ENCODE measurements around the gene CATSPER4.

CATSPER4 gene

DNA sequence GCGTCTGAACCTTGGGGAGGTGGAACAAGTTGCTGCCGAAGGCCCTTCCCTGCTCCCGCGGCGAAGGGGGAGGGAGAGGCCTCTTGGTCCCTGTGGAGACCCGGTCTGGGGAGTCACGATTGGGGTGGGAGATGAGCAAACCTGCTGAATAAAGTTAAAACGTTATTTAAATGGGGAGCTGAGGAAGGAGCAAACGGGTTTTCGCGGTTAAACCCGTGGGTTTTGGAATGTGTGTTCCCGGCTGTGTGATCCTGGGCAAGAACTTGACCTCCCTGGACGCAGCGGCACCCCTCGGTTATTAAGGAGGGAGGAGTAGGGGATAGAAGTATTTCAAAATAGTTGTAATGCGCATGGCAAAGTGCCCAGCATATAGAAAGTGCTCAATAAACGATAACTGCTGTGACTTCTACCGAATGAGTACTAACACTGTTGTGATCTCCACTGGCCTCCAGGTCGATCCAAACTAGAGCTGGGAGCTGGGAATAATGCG is 28.1 kb upstream of the CATSPER4 start:
- Histone ChIP-seq H3K4me3 (ENCODE audit: low read length in 2 of 2) (peak overlapping the region in 1 of 2 donors; percentile 72), H3K4ac (ENCODE audit: low read length) (no peak overlapping the region), H3K9ac (ENCODE audit: low read depth, low read length, poor library complexity) (peak overlapping the region; percentile 47), H2AFZ (ENCODE audit: low read length) (no peak overlapping the region), H3K79me1 (ENCODE audit: low read depth, low read length) (no peaks in the 10 kb centered on the region), H3K27me3 (ENCODE audit: control insufficient read depth in 3 of 3, insufficient read depth in 3 of 3, low read depth in 1 of 3, low read length in 3 of 3) (peaks cover 3 to 26% (median 3%) of the 10 kb centered on the region in 3 experiments), H3K9me3 (replicated peaks in 1 of 2; ENCODE audit: control insufficient read depth in 2 of 2, insufficient read depth in 1 of 2, low read depth in 1 of 2, low read length in 2 of 2) (no peaks in the 10 kb centered on the region), H3K14ac (ENCODE audit: low read length) (no peak overlapping the region), H2AK5ac (ENCODE audit: low read depth, low read length) (no peak overlapping the region), H3K27ac (replicated peaks; ENCODE audit: low read length) (no peak overlapping the region), H3K36me3 (replicated peaks in 1 of 2; ENCODE audit: control insufficient read depth in 2 of 2, insufficient read depth in 2 of 2, low read length in 2 of 2) (no peaks in the 10 kb centered on the region), H3K23ac (ENCODE audit: low read depth, low read length, poor library complexity) (peak overlapping the region; percentile 87), H4K8ac (ENCODE audit: low read depth, low read length) (no peak overlapping the region), H2BK5ac (ENCODE audit: low read length) (no peak overlapping the region), H2BK15ac (ENCODE audit: low read length) (no peak overlapping the region), H3K4me2 (ENCODE audit: insufficient read depth, low read length, poor library complexity, severe bottlenecking) (peak overlapping the region; percentile 75), H2BK12ac (ENCODE audit: low read length) (peak overlapping the region; percentile 69), H3K4me1 (ENCODE audit: control insufficient read depth in 2 of 2, insufficient read depth in 1 of 2, low read depth in 1 of 2, low read length in 2 of 2) (peaks cover 32 to 43% of the 10 kb centered on the region in 2 donors), H3K18ac (ENCODE audit: low read length) (peak overlapping the region; percentile 93), H4K91ac (ENCODE audit: low read depth, low read length, poor library complexity) (no peak overlapping the region), H2BK120ac (ENCODE audit: low read depth, low read length) (no peak overlapping the region)
- WGBS, 2 donors (ENCODE audit: extremely low coverage in 2 of 2, insufficient read length in 2 of 2, insufficient replicate concordance in 1 of 2): no CpG with 5 or more reads among the region's 21 CpGs
- no peak for DNase-seq (ENCODE audit: low spot score)

DNA sequence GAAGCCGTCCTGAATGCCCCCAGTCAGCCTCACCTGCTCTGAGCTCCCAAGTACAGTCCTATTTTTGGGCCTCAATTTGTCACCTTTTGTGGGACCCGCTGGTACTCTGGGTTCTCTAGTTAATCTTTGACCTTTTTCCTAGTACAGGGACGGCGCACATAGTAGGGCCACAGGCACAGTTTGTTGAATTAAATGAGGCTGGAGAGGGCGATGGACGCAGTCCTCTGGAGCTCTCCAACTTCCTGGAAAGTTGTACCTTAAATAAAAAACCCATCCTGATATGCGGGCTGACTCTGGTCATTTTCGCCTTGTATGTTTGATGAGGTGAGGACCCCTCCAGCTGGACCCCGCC is 26.7 kb upstream of the CATSPER4 start:
- no peak overlapping the region for H3K14ac ChIP-seq (ENCODE audit: low read length)
- H3K23ac ChIP-seq (ENCODE audit: low read depth, low read length, poor library complexity): no peak overlapping the region
- peak overlapping the region; percentile 65 for H2BK12ac ChIP-seq (ENCODE audit: low read length)
- H2BK15ac ChIP-seq (ENCODE audit: low read length): peak overlapping the region; percentile 84
- no peak overlapping the region for H4K8ac ChIP-seq (ENCODE audit: low read depth, low read length)
- H3K9ac ChIP-seq (ENCODE audit: low read depth, low read length, poor library complexity): no peak overlapping the region
- H3K9me3 ChIP-seq (replicated peaks in 1 of 2; ENCODE audit: control insufficient read depth in 2 of 2, insufficient read depth in 1 of 2, low read depth in 1 of 2, low read length in 2 of 2): no peaks in the 10 kb centered on the region
- H3K4me2 ChIP-seq (ENCODE audit: insufficient read depth, low read length, poor library complexity, severe bottlenecking): peak overlapping the region; percentile 65
- peaks cover 3 to 26% (median 3%) of the 10 kb centered on the region in 3 experiments for H3K27me3 ChIP-seq (ENCODE audit: control insufficient read depth in 3 of 3, insufficient read depth in 3 of 3, low read depth in 1 of 3, low read length in 3 of 3)
- H3K4me3 ChIP-seq (ENCODE audit: low read length in 2 of 2): peak overlapping the region in 1 of 2 donors; percentile 27
- H2AK5ac ChIP-seq (ENCODE audit: low read depth, low read length): no peak overlapping the region
- H2BK5ac ChIP-seq (ENCODE audit: low read length): no peak overlapping the region
- no peak overlapping the region for H4K91ac ChIP-seq (ENCODE audit: low read depth, low read length, poor library complexity)
- peak overlapping the region; percentile 89 for H3K18ac ChIP-seq (ENCODE audit: low read length)
- WGBS, 2 donors (ENCODE audit: extremely low coverage in 2 of 2, insufficient read length in 2 of 2, insufficient replicate concordance in 1 of 2): no CpG with 5 or more reads among the region's 9 CpGs
- H3K4ac ChIP-seq (ENCODE audit: low read length): no peak overlapping the region
- H2BK120ac ChIP-seq (ENCODE audit: low read depth, low read length): no peak overlapping the region
- no peaks in the 10 kb centered on the region for H3K79me1 ChIP-seq (ENCODE audit: low read depth, low read length)
- no peak overlapping the region for H3K27ac ChIP-seq (replicated peaks; ENCODE audit: low read length)
- no peak for DNase-seq (ENCODE audit: low spot score)
- no peaks in the 10 kb centered on the region for H3K36me3 ChIP-seq (replicated peaks in 1 of 2; ENCODE audit: control insufficient read depth in 2 of 2, insufficient read depth in 2 of 2, low read length in 2 of 2)
- peak overlapping the region; percentile 95 for H2AFZ ChIP-seq (ENCODE audit: low read length)
- H3K4me1 ChIP-seq (ENCODE audit: control insufficient read depth in 2 of 2, insufficient read depth in 1 of 2, low read depth in 1 of 2, low read length in 2 of 2): peaks cover 29 to 42% of the 10 kb centered on the region in 2 donors

DNA sequence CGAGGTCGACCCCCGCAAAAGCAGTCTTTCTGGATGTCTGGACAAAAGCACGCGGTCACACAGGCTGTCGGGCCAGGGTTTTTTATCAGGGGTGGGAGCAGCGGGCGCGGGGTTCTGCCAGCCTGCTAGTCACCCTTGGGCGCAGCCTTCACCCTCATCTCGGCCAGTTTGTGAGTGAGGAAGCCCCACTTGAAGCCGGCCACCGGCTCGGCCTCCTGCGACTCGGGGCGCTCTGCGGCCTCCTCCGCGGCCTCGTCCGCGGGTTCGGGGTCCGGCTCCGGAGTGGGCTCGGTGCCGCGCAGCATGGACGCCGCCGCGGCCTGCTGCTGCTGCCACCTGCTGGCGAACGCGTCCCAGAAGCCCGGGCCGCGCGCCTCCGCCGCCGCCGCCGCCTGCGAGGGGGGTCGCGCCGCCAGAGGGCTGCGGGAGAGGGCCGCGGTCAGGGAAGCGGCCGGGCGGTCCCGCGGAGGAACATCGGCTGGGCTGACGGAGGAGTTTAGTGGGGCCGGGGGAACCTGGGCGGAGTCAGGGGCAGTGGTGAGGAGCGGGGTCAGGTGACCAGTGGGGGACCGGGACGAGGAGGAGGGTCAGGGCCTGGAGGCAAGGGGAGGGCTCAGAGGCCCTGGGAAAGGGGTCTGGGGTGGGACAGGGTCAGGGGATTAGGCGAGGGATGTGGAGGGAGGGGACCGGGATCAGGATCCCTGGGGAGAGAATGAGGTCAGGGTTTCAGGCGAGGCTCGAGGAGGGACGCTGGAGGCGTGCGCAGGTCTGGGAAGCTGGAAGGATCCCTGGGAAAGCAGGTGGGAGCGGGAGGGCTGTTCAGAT is 26.2 kb upstream of the CATSPER4 start:
- peak overlapping the region; percentile 96 for H2BK5ac ChIP-seq (ENCODE audit: low read length)
- H3K9me3 ChIP-seq (replicated peaks in 1 of 2; ENCODE audit: control insufficient read depth in 2 of 2, insufficient read depth in 1 of 2, low read depth in 1 of 2, low read length in 2 of 2): no peaks in the 10 kb centered on the region
- peak overlapping the region; percentile 86 for H3K27ac ChIP-seq (replicated peaks; ENCODE audit: low read length)
- H4K91ac ChIP-seq (ENCODE audit: low read depth, low read length, poor library complexity): peak overlapping the region; percentile 69
- WGBS, 2 donors (ENCODE audit: extremely low coverage in 2 of 2, insufficient read length in 2 of 2, insufficient replicate concordance in 1 of 2): no CpG with 5 or more reads among the region's 72 CpGs
- no peaks in the 10 kb centered on the region for H3K36me3 ChIP-seq (replicated peaks in 1 of 2; ENCODE audit: control insufficient read depth in 2 of 2, insufficient read depth in 2 of 2, low read length in 2 of 2)
- peaks cover 29 to 42% of the 10 kb centered on the region in 2 donors for H3K4me1 ChIP-seq (ENCODE audit: control insufficient read depth in 2 of 2, insufficient read depth in 1 of 2, low read depth in 1 of 2, low read length in 2 of 2)
- peak overlapping the region; percentile 95 for H2AFZ ChIP-seq (ENCODE audit: low read length)
- H2BK12ac ChIP-seq (ENCODE audit: low read length): peak overlapping the region; percentile 69
- H3K4me3 ChIP-seq (ENCODE audit: low read length in 2 of 2): peak overlapping the region; percentile 35 to 71
- H3K4me2 ChIP-seq (ENCODE audit: insufficient read depth, low read length, poor library complexity, severe bottlenecking): peak overlapping the region; percentile 65
- H2BK120ac ChIP-seq (ENCODE audit: low read depth, low read length): peak overlapping the region; percentile 70
- H4K8ac ChIP-seq (ENCODE audit: low read depth, low read length): no peak overlapping the region
- H3K79me1 ChIP-seq (ENCODE audit: low read depth, low read length): no peaks in the 10 kb centered on the region
- H3K9ac ChIP-seq (ENCODE audit: low read depth, low read length, poor library complexity): peak overlapping the region; percentile 75
- peak overlapping the region; percentile 94 for H3K23ac ChIP-seq (ENCODE audit: low read depth, low read length, poor library complexity)
- H3K18ac ChIP-seq (ENCODE audit: low read length): peak overlapping the region; percentile 89
- H3K27me3 ChIP-seq (ENCODE audit: control insufficient read depth in 3 of 3, insufficient read depth in 3 of 3, low read depth in 1 of 3, low read length in 3 of 3): peaks cover 3 to 26% (median 3%) of the 10 kb centered on the region in 3 experiments
- H2BK15ac ChIP-seq (ENCODE audit: low read length): peak overlapping the region; percentile 97
- H3K14ac ChIP-seq (ENCODE audit: low read length): peak overlapping the region; percentile 50
- DNase-seq (ENCODE audit: low spot score): peak; percentile 80
- peak overlapping the region; percentile 96 for H2AK5ac ChIP-seq (ENCODE audit: low read depth, low read length)
- no peak overlapping the region for H3K4ac ChIP-seq (ENCODE audit: low read length)
